ENCODE data around the gene CUEDC1. TPM values are rescaled to one million over a fixed set of nuclear protein-coding genes. Genes with fewer than 3 reads are reported as not detected.

Gene CUEDC1
- total RNA-seq, 6 experiments from 2014 or later: 34.0 to 41.0 (median 34.9) TPM

- no peak for TF ChIP-seq CTCF (IDR thresholded peaks at IDR 0.05)
- Mint-ChIP-seq H3K4me3 (peak overlapping the region; percentile 10; the same call in 1 of the 2 replicates), H3K9me3 (no peaks in the 10 kb centered on the region), H3K36me3 (ENCODE audit: low read depth) (no peaks in the 10 kb centered on the region), H3K4me1 (ENCODE audit: low read depth) (peaks cover 58% of the 10 kb centered on the region), H3K27ac (peak overlapping the region; percentile 71), H3K27me3 (ENCODE audit: insufficient read depth) (no peaks in the 10 kb centered on the region; the same call in 1 of the 2 replicates)
- peak; percentile 55 for DNase-seq
Observed at GRCh38 chr17:57898487-57899311, 56.5 kb downstream of the CUEDC1 start.

- DNase-seq: no peak
- peaks cover 6% of the 10 kb centered on the region for H3K27me3 Mint-ChIP-seq (ENCODE audit: insufficient read depth)
- no peak overlapping the region for H3K4me3 Mint-ChIP-seq
- peak overlapping the region; percentile 99; the same call in 1 of the 2 replicates for H3K27ac Mint-ChIP-seq
- peaks cover 6% of the 10 kb centered on the region; the same call in 1 of the 2 replicates for H3K36me3 Mint-ChIP-seq (ENCODE audit: low read depth)
- no peaks in the 10 kb centered on the region for H3K9me3 Mint-ChIP-seq
- peaks cover 70% of the 10 kb centered on the region for H3K4me1 Mint-ChIP-seq (ENCODE audit: low read depth)
- no peak for TF ChIP-seq CTCF (IDR thresholded peaks at IDR 0.05)
Observed at GRCh38 chr17:57895382-57896060, 59.7 kb downstream of the CUEDC1 start.

GRCh38 chr17:57894848-57895247 lies 60.4 kb downstream of the CUEDC1 start:
- TF ChIP-seq CTCF (IDR thresholded peaks at IDR 0.05): no peak
- H3K9me3 Mint-ChIP-seq: no peaks in the 10 kb centered on the region
- H3K4me3 Mint-ChIP-seq: no peak overlapping the region
- peaks cover 70% of the 10 kb centered on the region for H3K4me1 Mint-ChIP-seq (ENCODE audit: low read depth)
- peaks cover 6% of the 10 kb centered on the region; the same call in 1 of the 2 replicates for H3K36me3 Mint-ChIP-seq (ENCODE audit: low read depth)
- peaks cover 6% of the 10 kb centered on the region for H3K27me3 Mint-ChIP-seq (ENCODE audit: insufficient read depth)
- peak overlapping the region; percentile 99 for H3K27ac Mint-ChIP-seq
- no peak for DNase-seq

GRCh38 chr17:57892820-57893595 lies 62.2 kb downstream of the CUEDC1 start:
- Mint-ChIP-seq H3K9me3 (no peaks in the 10 kb centered on the region), H3K36me3 (ENCODE audit: low read depth) (peaks cover 6% of the 10 kb centered on the region; the same call in 1 of the 2 replicates), H3K27me3 (ENCODE audit: insufficient read depth) (peaks cover 6% of the 10 kb centered on the region), H3K27ac (peak overlapping the region; percentile 99), H3K4me3 (peak overlapping the region; percentile 85), H3K4me1 (ENCODE audit: low read depth) (peaks cover 70% of the 10 kb centered on the region)
- TF ChIP-seq CTCF (IDR thresholded peaks at IDR 0.05): peak; percentile 21
- DNase-seq: peak; percentile 99

- Mint-ChIP-seq H3K4me3 (peak overlapping the region; percentile 85), H3K9me3 (no peaks in the 10 kb centered on the region), H3K4me1 (ENCODE audit: low read depth) (peaks cover 69% of the 10 kb centered on the region), H3K27ac (peak overlapping the region; percentile 99), H3K27me3 (ENCODE audit: insufficient read depth) (peaks cover 6% of the 10 kb centered on the region), H3K36me3 (ENCODE audit: low read depth) (peaks cover 6% of the 10 kb centered on the region; the same call in 1 of the 2 replicates)
- peak; percentile 98 for TF ChIP-seq CTCF (IDR thresholded peaks at IDR 0.05)
- peak; percentile 85 for DNase-seq
Observed at GRCh38 chr17:57892146-57892819, 62.9 kb downstream of the CUEDC1 start.
